ENCODE data around the gene SEC24A. TPM values are rescaled to one million over a fixed set of nuclear protein-coding genes. Genes with fewer than 3 reads are reported as not detected.

The SEC24A gene
- total RNA-seq, 4 donors from 2014 or later: 11.1 to 19.0 (median 13.5) TPM

DNA sequence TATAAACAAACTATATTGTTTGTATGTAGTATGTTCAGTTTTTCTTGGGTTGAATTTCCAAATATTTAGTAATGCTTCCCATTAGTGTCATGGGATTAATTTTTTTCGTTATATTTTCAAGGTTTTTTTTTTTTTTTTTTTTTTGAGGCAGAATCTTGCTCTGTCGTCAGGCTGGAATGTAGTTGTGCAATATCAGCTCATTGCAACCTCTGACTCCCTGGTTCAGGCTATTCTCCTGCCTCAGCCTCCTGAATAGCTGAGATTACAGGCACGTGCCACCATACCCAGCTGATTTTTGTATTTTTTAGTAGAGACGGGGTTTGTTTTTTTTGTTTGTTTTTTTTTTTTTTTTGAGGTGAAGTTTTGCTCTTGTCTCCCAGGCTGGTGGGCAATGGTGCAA, 120.6 kb downstream of the SEC24A start:
- 74 to 86% methylated on average over 4 of the region's 4 CpGs for whole genome bisulfite sequencing, 2 donors
- no peak for DNase-seq (ENCODE audit: low spot score in 2 of 2)
- no peak overlapping the region for H3K4me3 ChIP-seq (ENCODE audit: low read depth, poor library complexity, severe bottlenecking)
- TF ChIP-seq, protein P1, sequence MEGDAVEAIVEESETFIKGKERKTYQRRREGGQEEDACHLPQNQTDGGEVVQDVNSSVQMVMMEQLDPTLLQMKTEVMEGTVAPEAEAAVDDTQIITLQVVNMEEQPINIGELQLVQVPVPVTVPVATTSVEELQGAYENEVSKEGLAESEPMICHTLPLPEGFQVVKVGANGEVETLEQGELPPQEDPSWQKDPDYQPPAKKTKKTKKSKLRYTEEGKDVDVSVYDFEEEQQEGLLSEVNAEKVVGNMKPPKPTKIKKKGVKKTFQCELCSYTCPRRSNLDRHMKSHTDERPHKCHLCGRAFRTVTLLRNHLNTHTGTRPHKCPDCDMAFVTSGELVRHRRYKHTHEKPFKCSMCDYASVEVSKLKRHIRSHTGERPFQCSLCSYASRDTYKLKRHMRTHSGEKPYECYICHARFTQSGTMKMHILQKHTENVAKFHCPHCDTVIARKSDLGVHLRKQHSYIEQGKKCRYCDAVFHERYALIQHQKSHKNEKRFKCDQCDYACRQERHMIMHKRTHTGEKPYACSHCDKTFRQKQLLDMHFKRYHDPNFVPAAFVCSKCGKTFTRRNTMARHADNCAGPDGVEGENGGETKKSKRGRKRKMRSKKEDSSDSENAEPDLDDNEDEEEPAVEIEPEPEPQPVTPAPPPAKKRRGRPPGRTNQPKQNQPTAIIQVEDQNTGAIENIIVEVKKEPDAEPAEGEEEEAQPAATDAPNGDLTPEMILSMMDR (IDR thresholded peaks at IDR 0.05): no peak
- no peak for TF ChIP-seq POLR2A (IDR thresholded peaks at IDR 0.05)
- intact Hi-C loops (cut with DNase I; ENCODE audit: low total_unique reads): no loop called here

DNA sequence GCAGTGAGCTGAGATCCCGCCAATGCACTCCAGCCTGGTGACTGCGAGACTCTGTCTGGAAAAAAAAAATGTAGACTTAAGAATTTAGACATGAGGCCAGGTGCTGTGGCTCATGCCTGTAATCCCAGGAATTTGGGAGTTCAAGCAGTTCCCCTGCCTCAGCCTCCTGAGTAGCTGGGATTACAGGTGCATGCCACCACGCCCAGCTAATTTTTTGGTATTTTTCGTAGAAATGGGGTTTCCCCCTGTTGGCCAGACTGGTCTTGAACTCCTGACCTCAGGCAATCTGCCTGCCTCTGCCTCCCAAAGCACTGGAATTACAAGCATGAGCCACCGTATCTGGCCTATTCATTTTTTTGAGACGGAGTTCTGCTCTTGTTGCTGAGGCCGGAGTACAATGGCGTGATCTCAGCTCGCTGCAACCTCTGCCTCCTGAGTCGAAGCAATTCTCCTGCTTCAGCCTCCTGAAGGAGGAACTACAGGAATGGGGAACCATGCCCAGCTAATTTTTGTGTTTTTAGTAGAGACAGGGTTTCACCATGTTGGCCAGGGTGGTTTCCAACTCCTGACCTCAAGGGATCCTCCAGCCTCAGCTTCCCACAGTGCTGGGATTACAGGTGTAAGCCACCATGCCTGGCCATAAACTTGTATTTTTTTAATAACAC, 124.0 kb downstream of the SEC24A start:
- TF ChIP-seq POLR2A (IDR thresholded peaks at IDR 0.05): no peak
- TF ChIP-seq, protein P1 (IDR thresholded peaks at IDR 0.05): no peak
- no peak overlapping the region for H3K4me3 ChIP-seq (ENCODE audit: low read depth, poor library complexity, severe bottlenecking)
- 91 to 92% methylated on average over 10 of the region's 10 CpGs for WGBS, 2 donors
- DNase-seq (ENCODE audit: low spot score in 2 of 2): no peak
- intact Hi-C loops (cut with DNase I; ENCODE audit: low total_unique reads): no loop called here

DNA sequence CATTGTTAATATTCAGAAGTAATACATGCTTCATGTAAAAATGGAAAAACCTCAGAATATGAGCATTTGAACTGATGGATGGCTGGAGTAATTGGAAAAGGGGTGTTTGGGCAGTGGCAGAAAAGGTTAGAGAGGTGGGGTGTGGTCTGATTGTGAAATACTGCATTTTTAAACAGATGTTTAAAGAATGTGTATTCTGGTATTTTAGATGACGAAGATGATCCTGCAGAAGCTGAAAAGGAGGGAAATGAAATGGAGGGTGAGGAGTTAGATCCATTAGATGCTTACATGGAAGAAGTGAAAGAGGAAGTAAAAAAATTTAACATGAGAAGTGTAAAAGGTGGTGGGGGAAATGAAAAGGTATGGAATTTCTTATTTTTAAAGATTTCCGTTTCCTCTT, 128.8 kb downstream of the SEC24A start:
- 91 to 94% methylated on average over 2 of the region's 2 CpGs for WGBS, 2 donors
- no peak overlapping the region for H3K4me3 ChIP-seq (ENCODE audit: low read depth, poor library complexity, severe bottlenecking)
- intact Hi-C loops (cut with DNase I; ENCODE audit: low total_unique reads): no loop called here
- DNase-seq (ENCODE audit: low spot score in 2 of 2): no peak
- TF ChIP-seq POLR2A (IDR thresholded peaks at IDR 0.05): no peak
- TF ChIP-seq, protein P1 (IDR thresholded peaks at IDR 0.05): no peak

Other genes starting within 250 kb of the SEC24A start
- gene CDKN2AIPNL, start 236.9 kb upstream of the SEC24A start, total RNA-seq: 10 to 100 TPM; 12.3 to 18.9 (median 15.1) TPM
- gene JADE2, start 123.1 kb upstream of the SEC24A start, total RNA-seq: 10 to 100 TPM; 35.5 to 68.1 (median 59.0) TPM
- gene SAR1B, start 16.0 kb upstream of the SEC24A start, total RNA-seq: 10 to 100 TPM; 33.0 to 42.4 (median 40.7) TPM
- 10 to 100 TPM; 29.4 to 44.4 (median 37.4) TPM for gene CAMLG, start 89.8 kb downstream of the SEC24A start, total RNA-seq
- 10 to 100 TPM; 23.5 to 63.2 (median 30.1) TPM for gene DDX46, start 110.0 kb downstream of the SEC24A start, total RNA-seq
- 10 to 100 TPM; 21.5 to 31.2 (median 25.9) TPM for gene C5orf24, start 197.2 kb downstream of the SEC24A start, total RNA-seq
- gene TXNDC15, start 225.6 kb downstream of the SEC24A start, total RNA-seq: 10 to 100 TPM; 32.4 to 71.7 (median 49.7) TPM

All from lower leg skin (tissue), 4 donors.